HG02884 (cell line): ENCODE data around the gene AHCTF1.

ENCODE experiments used
- ATAC-seq: cut with Tn5 transposase; IDR thresholded peaks from one replicate; pipeline ENCODE4 v1.9.1; 2021; ENCODE audit warnings: mild to moderate bottlenecking, moderate library complexity; ENCODE audit not compliant: unreplicated experiment

AHCTF1 gene

DNA sequence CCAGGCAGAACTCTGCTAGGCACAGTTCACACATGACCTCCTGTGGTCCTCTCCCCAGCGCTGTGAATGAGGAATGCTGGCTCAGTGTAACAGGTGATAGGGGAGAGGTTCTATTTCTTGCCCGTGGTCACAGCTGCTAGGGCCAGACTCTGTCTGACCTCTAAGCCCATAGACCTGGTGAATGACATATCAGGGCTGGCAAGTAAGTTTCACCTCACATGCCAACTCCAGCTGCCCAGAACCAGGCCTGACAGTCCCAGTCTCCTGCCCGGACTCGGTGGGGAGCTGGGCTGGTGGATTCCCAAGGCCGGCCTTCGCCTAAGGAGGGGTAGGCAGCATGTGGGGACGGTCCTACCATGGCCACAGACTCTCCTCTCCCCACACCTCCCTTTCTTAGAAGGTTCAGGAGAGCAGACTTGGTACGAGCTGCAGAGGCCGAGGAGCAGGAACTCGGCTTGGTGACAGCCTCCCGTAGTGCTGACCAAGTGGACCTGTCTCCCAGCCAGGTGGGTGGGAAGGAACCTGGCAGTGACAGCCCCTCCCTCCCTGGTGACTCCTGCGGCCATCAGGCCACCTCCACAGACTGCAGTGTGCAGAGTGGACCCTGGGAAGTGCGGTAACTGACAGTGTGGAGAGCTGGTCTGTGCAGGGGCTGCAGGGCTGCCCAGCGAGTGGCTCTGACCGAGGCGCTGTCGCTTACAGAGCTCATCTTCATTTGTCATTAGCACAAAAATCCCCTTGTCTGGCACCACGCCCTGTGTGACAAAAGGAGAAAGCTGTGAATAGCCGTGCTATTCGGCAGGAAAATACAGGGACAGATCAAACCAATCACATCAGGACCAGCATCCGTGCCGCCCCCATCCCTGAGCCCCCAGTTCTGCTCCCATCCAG lies 132.9 kb downstream of the AHCTF1 start:
- no peak for ATAC-seq

GRCh38 chr1:246798107-246798506 lies 133.6 kb downstream of the AHCTF1 start:
- ATAC-seq, result no peak

DNA sequence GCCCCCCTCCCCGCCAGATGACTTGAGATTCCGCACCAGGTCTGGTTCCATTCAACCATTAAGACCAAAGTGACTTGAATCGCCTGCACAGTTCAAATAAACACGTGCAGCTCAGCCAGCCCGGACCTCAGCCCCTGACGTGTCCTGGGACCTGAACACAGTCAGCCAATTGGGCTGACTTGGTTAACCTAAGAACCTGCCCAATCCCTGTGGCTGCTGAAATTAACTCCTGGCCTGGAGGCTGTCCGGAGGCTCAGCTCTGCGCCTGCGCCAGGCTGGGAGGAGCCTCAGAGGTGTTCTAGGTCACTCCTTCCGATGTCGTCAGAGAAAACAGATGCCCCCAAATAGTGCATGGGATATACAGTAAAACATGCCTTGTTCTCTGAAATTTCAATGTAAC lies 134.2 kb downstream of the AHCTF1 start:
- no peak for ATAC-seq

DNA sequence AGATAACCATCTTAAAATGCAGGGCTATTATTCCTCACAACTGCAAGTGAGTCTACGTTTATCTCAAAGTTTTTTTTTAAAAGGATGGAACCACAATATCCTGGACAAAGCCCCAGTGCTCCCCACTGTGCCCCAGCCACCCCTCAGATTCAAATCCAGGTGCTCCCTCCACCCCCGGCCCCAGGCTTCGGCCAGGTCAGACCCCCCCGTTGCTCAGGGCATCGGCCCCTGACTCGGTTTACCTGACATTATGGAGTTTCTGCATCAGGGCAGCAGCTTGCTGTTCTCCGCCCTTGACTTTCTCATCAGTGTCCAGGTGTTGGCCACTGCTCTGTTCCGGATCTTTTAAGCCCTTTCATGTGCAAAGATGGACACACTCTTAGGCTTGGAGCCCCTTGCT lies 134.6 kb downstream of the AHCTF1 start:
- no peak for ATAC-seq

DNA sequence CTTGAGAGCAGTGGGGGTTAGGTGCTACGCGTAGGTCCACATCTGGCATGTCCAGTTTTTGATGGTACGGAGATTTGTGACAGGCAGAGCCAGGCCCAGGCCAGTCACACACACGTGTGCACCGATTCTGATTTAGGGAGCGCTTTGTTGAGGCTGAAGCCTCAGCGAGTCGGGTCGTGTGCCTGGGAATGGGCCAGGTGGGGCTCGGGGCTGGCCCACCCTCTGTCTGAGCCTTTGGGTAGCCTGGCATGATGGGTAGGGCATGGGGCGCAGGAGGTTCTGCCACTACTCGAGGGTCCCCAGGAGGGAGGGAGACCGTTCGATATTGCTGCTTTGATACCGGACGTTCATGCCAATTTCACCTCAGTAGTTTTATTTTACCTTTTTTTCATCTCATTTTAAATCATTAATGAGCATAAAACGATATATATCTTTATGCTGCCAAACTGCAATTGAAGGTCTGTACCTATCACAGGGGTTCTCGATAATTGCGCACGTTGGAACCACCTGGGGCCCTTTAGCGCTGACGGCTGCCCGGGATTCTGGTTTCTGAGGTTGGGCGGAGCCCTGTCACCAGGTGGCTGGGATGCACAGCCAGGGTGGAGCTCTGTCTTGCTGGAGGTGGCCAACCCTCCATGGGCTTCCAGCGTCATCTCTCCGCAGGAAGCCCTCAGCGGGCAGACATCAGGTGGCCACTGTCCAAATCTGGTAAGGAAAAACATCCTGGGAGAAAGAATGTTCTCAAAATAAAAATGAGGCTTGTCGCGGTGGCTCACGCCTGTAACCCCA lies 135.6 kb downstream of the AHCTF1 start:
- no peak for ATAC-seq

- no peak for ATAC-seq
Observed at GRCh38 chr1:246794828-246795671, 136.7 kb downstream of the AHCTF1 start.

DNA sequence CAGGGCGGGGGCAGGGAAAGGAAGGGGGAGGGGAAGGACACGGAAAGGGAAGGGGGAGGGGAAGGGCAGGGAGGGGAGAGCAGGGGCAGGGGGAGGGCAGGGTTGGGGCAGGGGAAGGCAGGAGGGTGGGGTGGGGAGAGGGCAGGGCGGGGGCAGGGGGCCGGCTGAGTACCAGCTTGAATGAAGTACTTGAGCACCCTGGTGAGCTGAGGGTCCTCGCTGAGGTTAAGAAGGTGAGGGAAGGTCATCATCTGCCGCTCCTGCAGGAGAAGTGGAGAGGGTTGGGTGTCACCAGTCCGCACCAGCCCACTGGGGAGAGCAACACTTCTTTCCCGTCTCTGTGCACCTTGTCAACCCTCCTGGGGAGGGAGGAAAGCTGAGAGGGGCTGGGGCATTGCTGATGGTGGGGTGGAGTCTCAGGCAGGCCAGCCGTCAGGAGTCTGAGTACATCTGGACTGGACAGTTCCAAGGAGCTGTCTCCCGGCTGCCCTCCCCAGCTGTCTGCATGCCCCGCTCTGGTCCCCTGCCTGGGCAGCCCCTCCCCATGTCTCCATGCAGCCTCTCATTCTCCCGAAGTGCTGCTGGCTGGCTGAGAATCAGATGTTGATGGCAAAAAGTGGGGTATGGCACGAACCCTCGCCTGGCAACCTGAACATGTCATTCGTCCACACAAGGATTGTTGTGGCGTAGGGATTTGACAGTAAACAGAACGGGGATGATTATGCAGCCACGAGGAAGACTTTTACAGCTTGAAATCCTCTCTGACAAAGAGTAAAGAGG lies 137.5 kb downstream of the AHCTF1 start:
- no peak for ATAC-seq

GRCh38 chr1:246793356-246793896 lies 138.3 kb downstream of the AHCTF1 start:
- no peak for ATAC-seq

GRCh38 chr1:246792603-246793002 lies 139.1 kb downstream of the AHCTF1 start:
- ATAC-seq, result no peak

GRCh38 chr1:246791303-246791918 lies 140.3 kb downstream of the AHCTF1 start:
- ATAC-seq, result no peak

- no peak for ATAC-seq
Observed at GRCh38 chr1:246790833-246791232, 140.9 kb downstream of the AHCTF1 start.

DNA sequence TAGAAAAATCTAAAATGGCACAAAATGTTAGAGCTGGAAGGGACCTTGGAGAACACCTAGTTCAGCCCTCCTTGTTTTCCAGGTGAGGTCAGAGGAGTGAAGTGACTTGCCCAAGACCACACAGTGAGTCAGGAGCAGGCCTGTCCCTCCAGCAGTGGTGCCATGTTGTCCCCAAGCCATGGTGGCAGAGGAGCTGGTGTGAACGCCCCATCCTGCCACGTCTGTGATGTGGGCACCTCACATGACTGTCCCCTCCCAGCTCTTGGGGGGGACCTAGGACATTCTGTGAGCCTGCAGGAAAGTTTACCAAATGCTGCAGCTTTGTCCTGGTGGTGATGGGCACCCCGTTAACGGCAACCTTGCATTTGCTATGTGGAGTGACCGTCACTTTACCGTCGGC lies 141.4 kb downstream of the AHCTF1 start:
- ATAC-seq, result no peak

- no peak for ATAC-seq
Observed at GRCh38 chr1:246789454-246790339, 142.1 kb downstream of the AHCTF1 start.
